Mammary epithelial cell (primary cell): Measurements from ENCODE around the gene STX2.

ENCODE experiments used
- CTCF ChIP-seq, 2 donors: IDR thresholded peaks in 1 of 2; conservative IDR thresholded peaks in 1 of 2; 2 replicates each; pipeline ENCODE4 v1.5.1; 2011 to 2012; ENCODE audit warnings: inconsistent platforms in 2 of 2, low read length in 2 of 2, mild to moderate bottlenecking in 2 of 2, control low read depth in 1 of 2, low read depth in 1 of 2; ENCODE audit not compliant: insufficient read depth in 1 of 2; ENCODE audit errors: extremely low read depth in 1 of 2
- EZH2 ChIP-seq: IDR thresholded peaks from 2 replicates; pipeline ENCODE4 v1.6.1; 2012; ENCODE audit warnings: low read length, inconsistent platforms, borderline replicate concordance

GRCh38 chr12:130874696-130875095 is 35.6 kb upstream of the STX2 start:
- TF ChIP-seq CTCF (conservative IDR thresholded peaks at IDR 0.05 in 1 of 2, IDR thresholded peaks at IDR 0.05 in 1 of 2; ENCODE audit: extremely low read depth in 1 of 2, insufficient read depth in 1 of 2, low read depth in 1 of 2, low read length in 2 of 2), result no peak
- TF ChIP-seq EZH2, result no peak
